ENCODE results near the gene RAB7B. TPM values are rescaled to one million over a fixed set of nuclear protein-coding genes. Genes with fewer than 3 reads are reported as not detected.

Gene RAB7B
- total and polyA plus RNA-seq, 2 donors (not counting 1 experiment from before 2014, with no cell fraction given) = 9.1 to 15.5 TPM

DNA sequence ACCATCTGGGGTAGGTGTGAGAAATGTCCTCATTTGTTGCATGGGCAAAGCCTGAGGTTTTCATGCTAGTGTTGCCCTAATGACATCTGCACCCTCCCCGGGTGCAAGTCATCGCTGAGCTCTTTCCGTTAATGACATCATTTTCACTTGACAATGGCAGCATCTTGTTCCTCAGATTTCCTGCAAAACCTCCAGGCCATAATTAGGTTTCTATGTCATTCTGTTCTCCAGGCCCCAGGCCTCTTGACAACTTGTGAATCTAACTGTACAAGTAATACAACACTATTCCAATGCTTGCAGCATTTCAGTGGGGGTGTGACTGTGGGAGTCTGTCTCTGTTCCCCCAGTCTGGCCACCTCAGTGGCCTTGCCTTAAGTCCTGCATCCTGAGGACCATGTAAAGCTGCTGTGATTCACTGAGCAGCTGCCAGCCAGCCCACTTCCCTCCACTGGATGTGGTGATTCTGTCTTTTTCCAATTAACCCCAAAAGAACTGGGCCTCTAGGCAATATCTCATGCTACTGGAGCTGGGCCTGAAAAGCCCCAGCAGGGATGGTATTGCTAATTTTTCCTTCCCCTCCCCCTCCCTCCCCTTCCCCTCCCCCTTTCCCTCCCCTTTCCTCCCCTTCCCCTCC is 22.8 kb downstream of the RAB7B start:
- Histone ChIP-seq H3K27me3 (ENCODE audit: control insufficient read depth, insufficient read depth, low read length) (no peaks in the 10 kb centered on the region), H3K9me3 (ENCODE audit: control insufficient read depth, insufficient read depth, low read depth, low read length) (no peaks in the 10 kb centered on the region), H3K9ac (ENCODE audit: insufficient read depth, low read length) (no peak overlapping the region), H3K79me2 (ENCODE audit: control insufficient read depth, insufficient read depth, low read length) (no peaks in the 10 kb centered on the region), H2AFZ (ENCODE audit: low read length) (no peak overlapping the region), H3K4me3 (replicated peaks in 1 of 4; ENCODE audit: control extremely low read depth in 1 of 4, insufficient read depth in 1 of 4, low read depth in 3 of 4, low read length in 4 of 4) (no peak overlapping the region), H4K20me1 (ENCODE audit: control insufficient read depth, extremely low read depth, insufficient read depth, low read length) (no peaks in the 10 kb centered on the region), H3K36me3 (ENCODE audit: control insufficient read depth, insufficient read depth, low read length) (no peaks in the 10 kb centered on the region), H3K27ac (ENCODE audit: insufficient read depth, low read length) (no peak overlapping the region), H3K4me2 (ENCODE audit: extremely low read depth, insufficient read depth, low read length) (no peak overlapping the region), H3K4me1 (ENCODE audit: control insufficient read depth, extremely low read depth, insufficient read depth, low read length) (no peaks in the 10 kb centered on the region)
- no peak for TF ChIP-seq EZH2 (IDR thresholded peaks at IDR 0.05; ENCODE audit: low read length, missing control alignments)
- TF ChIP-seq, protein P1, sequence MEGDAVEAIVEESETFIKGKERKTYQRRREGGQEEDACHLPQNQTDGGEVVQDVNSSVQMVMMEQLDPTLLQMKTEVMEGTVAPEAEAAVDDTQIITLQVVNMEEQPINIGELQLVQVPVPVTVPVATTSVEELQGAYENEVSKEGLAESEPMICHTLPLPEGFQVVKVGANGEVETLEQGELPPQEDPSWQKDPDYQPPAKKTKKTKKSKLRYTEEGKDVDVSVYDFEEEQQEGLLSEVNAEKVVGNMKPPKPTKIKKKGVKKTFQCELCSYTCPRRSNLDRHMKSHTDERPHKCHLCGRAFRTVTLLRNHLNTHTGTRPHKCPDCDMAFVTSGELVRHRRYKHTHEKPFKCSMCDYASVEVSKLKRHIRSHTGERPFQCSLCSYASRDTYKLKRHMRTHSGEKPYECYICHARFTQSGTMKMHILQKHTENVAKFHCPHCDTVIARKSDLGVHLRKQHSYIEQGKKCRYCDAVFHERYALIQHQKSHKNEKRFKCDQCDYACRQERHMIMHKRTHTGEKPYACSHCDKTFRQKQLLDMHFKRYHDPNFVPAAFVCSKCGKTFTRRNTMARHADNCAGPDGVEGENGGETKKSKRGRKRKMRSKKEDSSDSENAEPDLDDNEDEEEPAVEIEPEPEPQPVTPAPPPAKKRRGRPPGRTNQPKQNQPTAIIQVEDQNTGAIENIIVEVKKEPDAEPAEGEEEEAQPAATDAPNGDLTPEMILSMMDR (conservative IDR thresholded peaks at IDR 0.05 in 1 of 2, IDR thresholded peaks at IDR 0.05 in 1 of 2; ENCODE audit: low read depth in 1 of 2, low read length in 2 of 2) = no peak
- DNase-seq (ENCODE audit: low read depth in 2 of 2) = no peak

DNA sequence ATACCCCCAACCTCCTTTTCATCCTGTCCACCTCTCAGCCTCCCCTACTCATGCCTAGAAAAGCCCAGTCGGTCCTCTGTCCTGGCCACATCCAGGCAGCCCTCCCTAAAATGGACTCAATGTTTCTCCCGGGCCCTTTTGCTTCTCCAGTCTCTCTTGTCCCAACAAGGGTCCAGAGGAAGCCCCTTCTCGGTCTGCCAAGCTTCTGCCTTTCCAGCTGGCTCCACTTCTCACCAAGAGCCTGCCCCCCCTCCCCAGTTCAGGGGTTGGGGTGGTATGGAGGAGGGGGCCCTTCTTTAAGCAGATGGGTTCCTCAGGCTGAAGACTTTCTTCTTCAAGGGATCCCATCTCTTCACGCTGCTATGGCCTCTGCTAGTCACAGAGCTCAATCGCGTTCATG is 23.9 kb downstream of the RAB7B start:
- Histone ChIP-seq H3K4me3 (replicated peaks in 1 of 4; ENCODE audit: control extremely low read depth in 1 of 4, insufficient read depth in 1 of 4, low read depth in 3 of 4, low read length in 4 of 4) (no peak overlapping the region), H3K36me3 (ENCODE audit: control insufficient read depth, insufficient read depth, low read length) (no peaks in the 10 kb centered on the region), H2AFZ (ENCODE audit: low read length) (no peak overlapping the region), H3K27ac (ENCODE audit: insufficient read depth, low read length) (no peak overlapping the region), H3K9ac (ENCODE audit: insufficient read depth, low read length) (no peak overlapping the region), H3K4me2 (ENCODE audit: extremely low read depth, insufficient read depth, low read length) (no peak overlapping the region), H3K79me2 (ENCODE audit: control insufficient read depth, insufficient read depth, low read length) (no peaks in the 10 kb centered on the region), H4K20me1 (ENCODE audit: control insufficient read depth, extremely low read depth, insufficient read depth, low read length) (no peaks in the 10 kb centered on the region), H3K9me3 (ENCODE audit: control insufficient read depth, insufficient read depth, low read depth, low read length) (no peaks in the 10 kb centered on the region), H3K4me1 (ENCODE audit: control insufficient read depth, extremely low read depth, insufficient read depth, low read length) (no peaks in the 10 kb centered on the region), H3K27me3 (ENCODE audit: control insufficient read depth, insufficient read depth, low read length) (no peaks in the 10 kb centered on the region)
- DNase-seq (ENCODE audit: low read depth in 2 of 2) = no peak
- TF ChIP-seq EZH2 (IDR thresholded peaks at IDR 0.05; ENCODE audit: low read length, missing control alignments) = no peak
- TF ChIP-seq, protein P1 (conservative IDR thresholded peaks at IDR 0.05 in 1 of 2, IDR thresholded peaks at IDR 0.05 in 1 of 2; ENCODE audit: low read depth in 1 of 2, low read length in 2 of 2) = no peak

DNA sequence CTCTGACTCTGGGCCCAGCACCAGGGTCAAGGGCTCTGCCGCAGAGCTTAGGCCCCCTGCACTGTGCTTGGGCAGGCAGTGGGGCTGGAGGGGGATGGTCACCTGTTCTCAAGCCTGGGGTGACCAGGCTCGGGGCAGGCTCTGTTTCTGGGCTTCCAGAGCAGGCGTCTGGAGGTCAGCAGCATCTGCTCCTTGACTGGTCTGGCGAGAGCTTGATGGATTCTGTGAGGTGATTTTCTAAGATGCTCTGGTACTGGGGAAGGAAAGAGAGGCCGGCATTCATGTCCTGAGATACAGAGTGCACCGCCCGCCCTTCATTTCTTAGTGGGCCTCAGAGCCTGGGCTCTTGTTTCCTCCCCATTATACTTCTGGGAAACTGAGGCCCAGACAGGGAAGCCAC is 24.5 kb downstream of the RAB7B start:
- no peak overlapping the region for H2AFZ ChIP-seq (ENCODE audit: low read length)
- H3K4me3 ChIP-seq (replicated peaks in 1 of 4; ENCODE audit: control extremely low read depth in 1 of 4, insufficient read depth in 1 of 4, low read depth in 3 of 4, low read length in 4 of 4) = no peak overlapping the region
- H3K9me3 ChIP-seq (ENCODE audit: control insufficient read depth, insufficient read depth, low read depth, low read length) = no peaks in the 10 kb centered on the region
- H3K4me2 ChIP-seq (ENCODE audit: extremely low read depth, insufficient read depth, low read length) = no peak overlapping the region
- H3K27me3 ChIP-seq (ENCODE audit: control insufficient read depth, insufficient read depth, low read length) = no peaks in the 10 kb centered on the region
- H4K20me1 ChIP-seq (ENCODE audit: control insufficient read depth, extremely low read depth, insufficient read depth, low read length) = no peaks in the 10 kb centered on the region
- no peak overlapping the region for H3K9ac ChIP-seq (ENCODE audit: insufficient read depth, low read length)
- TF ChIP-seq, protein P1 (conservative IDR thresholded peaks at IDR 0.05 in 1 of 2, IDR thresholded peaks at IDR 0.05 in 1 of 2; ENCODE audit: low read depth in 1 of 2, low read length in 2 of 2) = no peak
- TF ChIP-seq EZH2 (IDR thresholded peaks at IDR 0.05; ENCODE audit: low read length, missing control alignments) = no peak
- H3K36me3 ChIP-seq (ENCODE audit: control insufficient read depth, insufficient read depth, low read length) = no peaks in the 10 kb centered on the region
- H3K79me2 ChIP-seq (ENCODE audit: control insufficient read depth, insufficient read depth, low read length) = no peaks in the 10 kb centered on the region
- no peak overlapping the region for H3K27ac ChIP-seq (ENCODE audit: insufficient read depth, low read length)
- no peak for DNase-seq (ENCODE audit: low read depth in 2 of 2)
- no peaks in the 10 kb centered on the region for H3K4me1 ChIP-seq (ENCODE audit: control insufficient read depth, extremely low read depth, insufficient read depth, low read length)
